ENCODE measurements around the gene NRBP1.

- TF ChIP-seq YY1 (IDR thresholded peaks at IDR 0.05) (no peak), MAX (IDR thresholded peaks at IDR 0.05) (no peak), REST (IDR thresholded peaks at IDR 0.05) (no peak), CTCF (IDR thresholded peaks at IDR 0.05; ENCODE audit: low read depth, low read length, missing input control) (no peak), ATF3 (IDR thresholded peaks at IDR 0.05) (no peak), RAD21 (IDR thresholded peaks at IDR 0.05) (no peak), JUND (IDR thresholded peaks at IDR 0.05) (no peak), ZBTB33 (IDR thresholded peaks at IDR 0.05) (no peak), EGR1 (IDR thresholded peaks at IDR 0.05; ENCODE audit: low read depth in 2 of 2) (no peak), HNF4A (conservative IDR thresholded peaks at IDR 0.05) (no peak), TAF1 (conservative IDR thresholded peaks at IDR 0.05) (no peak), SP1 (IDR thresholded peaks at IDR 0.05) (no peak)
Measured at GRCh38 chr2:27400348-27401135, 27.9 kb upstream of the NRBP1 start.

Data from liver (tissue), 3 donors.